Measurements from ENCODE around the gene LRRFIP1. TPM values are rescaled to one million over a fixed set of nuclear protein-coding genes. Genes with fewer than 3 reads are reported as not detected.

Gene LRRFIP1
- total RNA-seq, 4 donors from 2014 or later, result 142 to 213 (median 191) TPM

- intact Hi-C loops (cut with DNase I), result no loop called here
- TF ChIP-seq EP300 (IDR thresholded peaks at IDR 0.05) (no peak), POLR2AphosphoS5 (IDR thresholded peaks at IDR 0.05) (no peak)
- H3K27me3 ChIP-seq, result no peaks in the 10 kb centered on the region
- no peak overlapping the region for H3K4me3 ChIP-seq
- peaks cover 0 to 10% (median 3%) of the 10 kb centered on the region in 4 donors for H3K36me3 ChIP-seq
- H3K27ac ChIP-seq (replicated peaks in 1 of 4), result no peak overlapping the region
- no peak for DNase-seq (ENCODE audit: extremely low spot score)
- 95% methylated on average over 17 of the region's 17 CpGs for WGBS
- H3K4me1 ChIP-seq, result peaks cover 0 to 16% (median 2%) of the 10 kb centered on the region in 4 donors
- no peaks in the 10 kb centered on the region for H3K9me3 ChIP-seq
Observed at GRCh38 chr2:237649541-237650454, 22.4 kb downstream of the LRRFIP1 start.

- H3K4me1 ChIP-seq, result peaks cover 0 to 14% (median 2%) of the 10 kb centered on the region in 4 donors
- no peak for DNase-seq (ENCODE audit: extremely low spot score)
- TF ChIP-seq POLR2AphosphoS5 (IDR thresholded peaks at IDR 0.05) (no peak), POLR2A (IDR thresholded peaks at IDR 0.05; ENCODE audit: low read depth) (no peak), CTCF (IDR thresholded peaks at IDR 0.05) (no peak), EP300 (IDR thresholded peaks at IDR 0.05) (no peak)
Observed at GRCh38 chr2:237650455-237650850, 23.1 kb downstream of the LRRFIP1 start.

GRCh38 chr2:237651761-237652160, 24.4 kb downstream of the LRRFIP1 start:
- 97% methylated on average over 10 of the region's 10 CpGs for WGBS
- Histone ChIP-seq H3K4me1 (peaks cover 0 to 14% (median 2%) of the 10 kb centered on the region in 4 donors), H3K27me3 (no peaks in the 10 kb centered on the region), H3K27ac (replicated peaks in 1 of 4) (no peak overlapping the region), H3K9me3 (no peaks in the 10 kb centered on the region), H3K4me3 (no peak overlapping the region), H3K36me3 (no peaks in the 10 kb centered on the region)
- intact Hi-C loops (cut with DNase I), result no loop called here
- TF ChIP-seq POLR2AphosphoS5 (IDR thresholded peaks at IDR 0.05), result no peak
- DNase-seq (ENCODE audit: extremely low spot score), result no peak

More at GRCh38 chr2:237650455-237650850, 23.1 kb downstream of the LRRFIP1 start:
- Histone ChIP-seq H3K9me3 (no peaks in the 10 kb centered on the region), H3K27me3 (no peaks in the 10 kb centered on the region), H3K36me3 (peaks cover 0 to 5% (median 0%) of the 10 kb centered on the region in 4 donors), H3K4me3 (no peak overlapping the region), H3K27ac (replicated peaks in 1 of 4) (no peak overlapping the region)
- 85% methylated on average over 7 of the region's 7 CpGs for WGBS
- intact Hi-C loops (cut with DNase I), result no loop called here

- H3K27me3 ChIP-seq, result no peaks in the 10 kb centered on the region
- H3K9me3 ChIP-seq, result no peaks in the 10 kb centered on the region
- intact Hi-C loops (cut with DNase I), result no loop called here
- H3K4me3 ChIP-seq, result no peak overlapping the region
- peaks cover 0 to 10% (median 2%) of the 10 kb centered on the region in 4 donors for H3K4me1 ChIP-seq
- TF ChIP-seq CTCF (IDR thresholded peaks at IDR 0.05), result no peak
- TF ChIP-seq EP300 (IDR thresholded peaks at IDR 0.05), result no peak
- no peak for TF ChIP-seq POLR2AphosphoS5 (IDR thresholded peaks at IDR 0.05)
- no peak for TF ChIP-seq POLR2A (IDR thresholded peaks at IDR 0.05; ENCODE audit: low read depth)
- H3K27ac ChIP-seq (replicated peaks in 1 of 4), result no peak overlapping the region
- DNase-seq (ENCODE audit: extremely low spot score), result no peak
- 100% methylated on average over 3 of the region's 3 CpGs for WGBS
- H3K36me3 ChIP-seq, result no peaks in the 10 kb centered on the region
Observed at GRCh38 chr2:237652181-237652580, 24.8 kb downstream of the LRRFIP1 start.

DNA sequence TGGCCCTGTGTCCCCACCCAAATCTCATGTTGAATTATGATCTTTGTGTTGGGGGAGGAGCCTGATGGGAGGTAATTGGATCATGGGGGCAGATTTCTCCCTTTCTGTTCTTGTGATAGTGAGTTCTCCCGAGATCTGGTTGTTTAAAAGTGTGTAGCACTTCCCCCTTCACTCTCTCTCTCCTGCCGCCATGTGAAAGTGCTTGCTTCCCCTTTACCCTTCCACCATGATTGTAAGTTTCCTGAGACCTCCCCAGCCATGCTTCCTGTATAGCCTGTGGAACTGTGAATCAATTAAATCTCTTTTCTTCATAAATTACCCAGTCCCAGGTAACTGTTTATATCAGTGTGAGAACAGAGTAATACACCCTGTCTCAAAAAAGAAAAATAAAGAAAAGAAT, 25.5 kb downstream of the LRRFIP1 start:
- Histone ChIP-seq H3K4me3 (no peak overlapping the region), H3K27me3 (no peaks in the 10 kb centered on the region), H3K9me3 (no peaks in the 10 kb centered on the region), H3K36me3 (no peaks in the 10 kb centered on the region), H3K27ac (replicated peaks in 1 of 4) (no peak overlapping the region), H3K4me1 (peaks cover 0 to 3% (median 2%) of the 10 kb centered on the region in 4 donors)
- no peak for DNase-seq (ENCODE audit: extremely low spot score)
- intact Hi-C loops (cut with DNase I), result no loop called here
- 88% methylated on average over 2 of the region's 2 CpGs for WGBS
- TF ChIP-seq POLR2AphosphoS5 (IDR thresholded peaks at IDR 0.05), result no peak
- no peak for TF ChIP-seq CTCF (IDR thresholded peaks at IDR 0.05)
- TF ChIP-seq EP300 (IDR thresholded peaks at IDR 0.05), result no peak

Data from esophagus muscularis mucosa (tissue), 4 donors.